Heart left ventricle (tissue), 13 donors: Measurements from ENCODE around the gene SULT1A1.

ENCODE experiments used
- CTCF ChIP-seq, 12 donors: fragments of 200-600 bp; sonication (generic) in 4 of 12; IDR thresholded peaks; one replicate each; pipeline versions ENCODE4 v1.5.0 to v1.8.0; 2018 to 2022; ENCODE audit warnings: antibody characterized with exemption in 12 of 12, mild to moderate bottlenecking in 5 of 12
- POLR2A ChIP-seq, 2 donors: fragments of 450-650 bp; IDR thresholded peaks; one replicate each; pipeline ENCODE4 v1.6.1; 2017; ENCODE audit warnings: antibody characterized with exemption in 2 of 2, mild to moderate bottlenecking in 2 of 2, moderate library complexity in 2 of 2
- donor health status: ischemic (EF 13 %, LVEDD 7.1; RV severe dilation, severe dysfunction).
- donor health status: DM: no; HTN: yes; CAD: no.
- donor health status: DM: no; HTN: no; CAD: no.
- donor health status: ischemic (EF 25% LVEDD 6.9; RV normal size, moderate dysfunction).
- donor health status: ischemic (EF 25% LVEDD 5.7; RV mildly dilated, moderate dysfunction).
- donor health status: ischemic (EF 35%, LVEDD 5.7; RV mildly dilated, moderate dysfunction).
- donor health status: nonischemic (EF 11% LVEDD 7.7; RV severe dilation, severe dysfunction).
- donor health status: DM: yes; HTN: yes; CAD: no.
- donor health status: PGD.
- donor health status: ischemic (EF 29% LVEDD 5.4; RV normal size, mild dysfunction).
- donor health status: nonischemic (EF 23%, LVEDD 6.1; RV moderate dilation, normal function).

GRCh38 chr16:28587386-28587785, 22.5 kb downstream of the SULT1A1 start:
- TF ChIP-seq CTCF (IDR thresholded peaks at IDR 0.05) (no peak), POLR2A (IDR thresholded peaks at IDR 0.05) (no peak)
